K562 (cell line): ENCODE results near the gene MRPL52. TPM values are rescaled to one million over a fixed set of nuclear protein-coding genes. Genes with fewer than 3 reads are reported as not detected.

Experiments used
- ATAC-seq: fragments of 200-7000 bp; cut with Tn5 transposase; 3 replicates; pipeline ENCODE4 v1.9.1; 2020; ENCODE audit warnings: moderate library complexity
- BruUV-seq: library from RNA; stranded (reverse); fragments of 400-500 nt; replicated peaks from 2 replicates; lab custom pipeline; 2021; lab: Mats Ljungman, UMichigan
- CTCF ChIA-PET: fragments of 300-600 bp; formaldehyde crosslinking; extraction: SDS; loops from one replicate; lab custom pipeline; 2021; ENCODE audit warnings: low intra/inter-chr PET ratio; lab: Yijun Ruan, JAX
- POLR2A ChIA-PET: fragments of 300-600, 350-650 bp; sonication (Branson Sonifier 250); formaldehyde crosslinking; extraction: SDS; loops from one replicate; lab custom pipeline; 2021; ENCODE audit warnings: antibody characterized with exemption, inconsistent platforms; lab: Yijun Ruan, JAX
- DNase-seq, 4 experiments: peaks; one replicate each; pipeline versions ENCODE4 v3.0.0 to v3.0.0-alpha.2; 2011 to 2018; ENCODE audit warnings: low spot score in 3 of 4, mixed read lengths in 3 of 4; ENCODE audit errors: extremely low read depth in 1 of 4
- FAIRE-seq: peaks from 2 replicates; lab custom pipeline; 2011; peaks lifted over from hg19 to GRCh38; lab: Jason Lieb, UNC
- H2AFZ ChIP-seq: 2 replicates; pipeline ENCODE4 v1.6.0; 2011; ENCODE audit warnings: low read depth, low read length, control low read depth, inconsistent platforms
- H3K27ac ChIP-seq: fragments of 200-600 bp; 3 replicates; pipeline ENCODE4 v1.8.0; 2011; ENCODE audit warnings: low read depth, mild to moderate bottlenecking, control low read depth, inconsistent platforms, low read length, moderate library complexity, mixed read lengths; ENCODE audit errors: extremely low read depth
- H3K27me3 ChIP-seq, 2 experiments: fragments of 300-600 bp in 1 of 2; 2 replicates in 1 of 2; 3 replicates in 1 of 2; pipeline versions ENCODE4 v1.6.0 to v1.8.0; 2011; ENCODE audit warnings: inconsistent platforms in 2 of 2, low read length in 2 of 2, mild to moderate bottlenecking in 1 of 2, mixed read lengths in 1 of 2, moderate library complexity in 1 of 2; ENCODE audit not compliant: control insufficient read depth in 2 of 2, insufficient read depth in 2 of 2
- H3K36me3 ChIP-seq: fragments of 300-600 bp; 3 replicates; pipeline ENCODE4 v1.8.0; 2011; ENCODE audit warnings: mild to moderate bottlenecking, low read length, inconsistent platforms; ENCODE audit not compliant: control insufficient read depth, insufficient read depth
- H3K4me1 ChIP-seq, 2 experiments: fragments of 200-600 bp in 1 of 2; replicated peaks in 1 of 2; 2 replicates in 1 of 2; 3 replicates in 1 of 2; pipeline versions ENCODE4 v1.5.1 to v1.8.0; 2011; ENCODE audit warnings: inconsistent platforms in 2 of 2, low read length in 2 of 2, mild to moderate bottlenecking in 1 of 2, mixed read lengths in 1 of 2, moderate library complexity in 1 of 2; ENCODE audit not compliant: control insufficient read depth in 2 of 2, insufficient read depth in 2 of 2
- H3K4me2 ChIP-seq: 2 replicates; pipeline ENCODE4 v1.6.1; 2011; ENCODE audit warnings: low read length, control low read depth, inconsistent platforms, mixed read lengths; ENCODE audit not compliant: insufficient read depth
- H3K4me3 ChIP-seq: fragments of 200-600 bp; sonication (generic), shearing (Covaris generic); 2 replicates; pipeline ENCODE4 v1.5.1; 2016; ENCODE audit warnings: control low read depth, inconsistent platforms
- H3K79me2 ChIP-seq: fragments of 200-600 bp; 3 replicates; pipeline ENCODE4 v1.8.0; 2011; ENCODE audit warnings: low read length, inconsistent platforms; ENCODE audit not compliant: control insufficient read depth, insufficient read depth
- H3K9ac ChIP-seq, 2 experiments: 2 replicates each; pipeline versions ENCODE4 v1.6.0 to v1.6.1; 2011; ENCODE audit warnings: low read depth in 2 of 2, low read length in 2 of 2, control low read depth in 1 of 2, inconsistent platforms in 1 of 2, mild to moderate bottlenecking in 1 of 2, mixed read lengths in 1 of 2; ENCODE audit not compliant: insufficient read depth in 1 of 2
- H3K9me1 ChIP-seq: one replicate; pipeline ENCODE4 v1.6.0; 2011; ENCODE audit warnings: inconsistent platforms, mild to moderate bottlenecking, low read length, moderate library complexity; ENCODE audit not compliant: control insufficient read depth, insufficient read depth
- H3K9me3 ChIP-seq: replicated peaks from 2 replicates; pipeline ENCODE4 v1.5.1; 2011; ENCODE audit warnings: low read depth, low read length, inconsistent platforms; ENCODE audit not compliant: control insufficient read depth, insufficient read depth
- H4K20me1 ChIP-seq: replicated peaks from 2 replicates; pipeline ENCODE4 v1.6.1; 2011; ENCODE audit warnings: low read length, inconsistent platforms, mixed read lengths; ENCODE audit not compliant: control insufficient read depth, insufficient read depth
- ARID2 ChIP-seq: fragments of 450-650 bp; IDR thresholded peaks from 2 replicates; pipeline ENCODE4 v1.6.1; 2017; ENCODE audit warnings: antibody characterized with exemption, mild to moderate bottlenecking
- CBX8 ChIP-seq: fragments of 200-600 bp; sonication (generic); IDR thresholded peaks from 2 replicates; pipeline ENCODE4 v1.6.1; 2012; ENCODE audit warnings: borderline replicate concordance, mixed run types, low read depth, mild to moderate bottlenecking, moderate library complexity, mixed read lengths, low read length, control low read depth, inconsistent platforms; ENCODE audit not compliant: poor library complexity, severe bottlenecking; ENCODE audit errors: extremely low read depth
- KAT2B ChIP-seq: IDR thresholded peaks from one replicate; pipeline ENCODE4 v1.6.1; 2012; ENCODE audit warnings: low read depth, mild to moderate bottlenecking, control low read depth, inconsistent platforms, low read length, moderate library complexity
- MAZ ChIP-seq, 2 experiments: fragments of 450-650 bp in 1 of 2; sonication (generic) in 1 of 2; formaldehyde crosslinking; IDR thresholded peaks in 1 of 2; conservative IDR thresholded peaks in 1 of 2; 2 replicates each; pipeline versions ENCODE4 v1.4.0 to v1.5.0; 2020; ENCODE audit warnings: mild to moderate bottlenecking in 1 of 2, missing genetic modification reagents in 1 of 2
- MXI1 ChIP-seq: IDR thresholded peaks from 2 replicates; pipeline ENCODE4 v1.6.1; 2011; ENCODE audit warnings: low read depth, mild to moderate bottlenecking, improper control_type of control experiment, low read length
- SRSF3 ChIP-seq: fragments of 200-400 bp; formaldehyde crosslinking; IDR thresholded peaks from 2 replicates; pipeline ENCODE4 v1.6.1; 2016; ENCODE audit warnings: mild to moderate bottlenecking, low read length, moderate library complexity; ENCODE audit not compliant: insufficient read depth
- TBP ChIP-seq: optimal IDR thresholded peaks from 2 replicates; pipeline ENCODE3; 2011; ENCODE audit warnings: low read depth, low read length, improper control_type of control experiment
- ZNF274 ChIP-seq: IDR thresholded peaks from 2 replicates; pipeline ENCODE4 v1.6.1; 2011; ENCODE audit warnings: low read depth, mild to moderate bottlenecking, low read length, moderate library complexity, borderline replicate concordance
- ZNF699 ChIP-seq: fragments of 250-450 bp; sonication (Bioruptor Pico); IDR thresholded peaks from 2 replicates; pipeline ENCODE4 v1.8.0; 2021; ENCODE audit warnings: mild to moderate bottlenecking, moderate library complexity; ENCODE audit not compliant: insufficient replicate concordance
- WGBS: fragments of 100-300 bp; shearing (Covaris generic); methylation state at CpG from one replicate; pipeline ENCODE4 v1.1.6; 2016; ENCODE audit warnings: low coverage, mixed read lengths; ENCODE audit not compliant: insufficient coverage; ENCODE audit errors: missing lambda C conversion rate; 5-methylcytosine and 5-hydroxymethylcytosine counted together
- in situ Hi-C: fragments of 300-500 bp; cut with MboI; formaldehyde crosslinking; loops from 4 replicates; pipeline ENCODE4 v1.15.0; 2018; ENCODE audit warnings: inconsistent platforms, mixed read lengths
- intact Hi-C: fragments of 100-400 bp; cut with micrococcal nuclease; formaldehyde crosslinking; loops from 2 replicates; pipeline ENCODE4 v1.14.2; 2022
- polyA plus RNA-seq, 8 experiments: library from polyadenylated mRNA; depleted of rRNA in 4 of 8; stranded (reverse) in 5 of 8; unstranded in 3 of 8; fragments of >200 nt; fragmentation: Nextera tagmentation in 2 of 8; fragmentation: Illumina TruSeq in 1 of 8; extraction: Ambion mirVana in 2 of 8; extraction: Trizol in 1 of 8; gene quantifications; 2 replicates each; pipeline versions ENCODE4 v1.2.1 to v1.2.3, GENCODE V29; 2011 to 2014; ENCODE audit warnings: inconsistent platforms in 1 of 8, missing spikeins in 1 of 8
- total RNA-seq, 7 experiments: library from RNA; depleted of rRNA in 6 of 7; stranded (reverse); fragments of >200 nt in 6 of 7; fragmentation: Illumina TruSeq in 2 of 7; extraction: Trizol in 2 of 7; gene quantifications; 2 replicates each; pipeline versions ENCODE4 v1.2.1 to v1.2.3, GENCODE V29; 2011 to 2021; ENCODE audit warnings: low replicate concordance in 1 of 7
- TF ChIP-seq, protein P1 (sequence below), 2 experiments: IDR thresholded peaks; 2 replicates each; pipeline ENCODE4 v1.6.1; 2012; ENCODE audit warnings: improper control_type of control experiment in 2 of 2, low read depth in 2 of 2, low read length in 2 of 2, borderline replicate concordance in 1 of 2
- TF ChIP-seq, protein P2 (sequence below): fragments of 250-450 bp; sonication (Bioruptor Pico); IDR thresholded peaks from 2 replicates; pipeline ENCODE4 v1.6.1; 2021; ENCODE audit warnings: mild to moderate bottlenecking
- TF ChIP-seq, protein P3 (sequence below): fragments of 450-650 bp; IDR thresholded peaks from 2 replicates; pipeline ENCODE4 v1.6.1; 2016; ENCODE audit warnings: antibody characterized with exemption

Gene MRPL52
- total and polyA plus RNA-seq, 9 of the 15 experiments (the other 6 are each of a cell fraction or from before 2014, with no cell fraction given): 56.5 to 213 (median 168) TPM

DNA sequence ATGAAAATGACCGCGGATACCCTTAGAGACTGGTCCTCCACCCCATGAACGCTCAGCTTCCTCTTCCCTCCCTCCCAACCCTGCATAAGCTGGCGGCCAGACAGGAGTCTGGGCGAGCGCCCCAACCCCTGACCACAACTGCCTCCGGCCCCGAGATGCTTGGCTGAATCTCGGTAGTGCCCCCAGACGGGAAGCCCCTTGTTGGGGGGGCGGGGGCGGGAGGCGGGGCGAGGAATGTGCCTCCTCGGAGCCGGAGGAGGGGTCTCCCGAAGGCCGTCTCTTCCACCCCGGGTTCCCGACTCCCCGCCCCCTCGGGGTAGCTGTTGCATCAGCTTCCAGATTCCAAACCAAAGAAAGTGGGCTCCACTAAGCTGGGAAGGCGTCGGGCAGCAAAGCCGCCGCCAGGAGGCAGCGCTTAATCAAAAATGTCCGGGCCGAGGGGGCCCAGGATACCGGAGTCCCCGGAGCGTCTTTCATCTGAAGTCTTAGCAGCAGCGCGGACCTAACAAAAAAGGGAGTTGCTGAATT is 7.1 kb upstream of the MRPL52 start (continued):
- peak in 1 of 2 experiments; percentile 81; a peak in 2 of 4 replicates for TF ChIP-seq MAZ (CRISPR knock-in tag; conservative IDR thresholded peaks at IDR 0.05 in 1 of 2, IDR thresholded peaks at IDR 0.05 in 1 of 2)
- peak; percentile 80 for TF ChIP-seq ARID2
- TF ChIP-seq, protein P1, sequence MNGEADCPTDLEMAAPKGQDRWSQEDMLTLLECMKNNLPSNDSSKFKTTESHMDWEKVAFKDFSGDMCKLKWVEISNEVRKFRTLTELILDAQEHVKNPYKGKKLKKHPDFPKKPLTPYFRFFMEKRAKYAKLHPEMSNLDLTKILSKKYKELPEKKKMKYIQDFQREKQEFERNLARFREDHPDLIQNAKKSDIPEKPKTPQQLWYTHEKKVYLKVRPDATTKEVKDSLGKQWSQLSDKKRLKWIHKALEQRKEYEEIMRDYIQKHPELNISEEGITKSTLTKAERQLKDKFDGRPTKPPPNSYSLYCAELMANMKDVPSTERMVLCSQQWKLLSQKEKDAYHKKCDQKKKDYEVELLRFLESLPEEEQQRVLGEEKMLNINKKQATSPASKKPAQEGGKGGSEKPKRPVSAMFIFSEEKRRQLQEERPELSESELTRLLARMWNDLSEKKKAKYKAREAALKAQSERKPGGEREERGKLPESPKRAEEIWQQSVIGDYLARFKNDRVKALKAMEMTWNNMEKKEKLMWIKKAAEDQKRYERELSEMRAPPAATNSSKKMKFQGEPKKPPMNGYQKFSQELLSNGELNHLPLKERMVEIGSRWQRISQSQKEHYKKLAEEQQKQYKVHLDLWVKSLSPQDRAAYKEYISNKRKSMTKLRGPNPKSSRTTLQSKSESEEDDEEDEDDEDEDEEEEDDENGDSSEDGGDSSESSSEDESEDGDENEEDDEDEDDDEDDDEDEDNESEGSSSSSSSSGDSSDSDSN (IDR thresholded peaks at IDR 0.05; ENCODE audit: borderline replicate concordance in 1 of 2, low read depth in 2 of 2, low read length in 2 of 2): 0 out of 4 replicates have a peak, but pooled peaks of 1 of the 2 experiments have one; percentile 7
- TF ChIP-seq, all 486 proteins: peak for 33

DNA sequence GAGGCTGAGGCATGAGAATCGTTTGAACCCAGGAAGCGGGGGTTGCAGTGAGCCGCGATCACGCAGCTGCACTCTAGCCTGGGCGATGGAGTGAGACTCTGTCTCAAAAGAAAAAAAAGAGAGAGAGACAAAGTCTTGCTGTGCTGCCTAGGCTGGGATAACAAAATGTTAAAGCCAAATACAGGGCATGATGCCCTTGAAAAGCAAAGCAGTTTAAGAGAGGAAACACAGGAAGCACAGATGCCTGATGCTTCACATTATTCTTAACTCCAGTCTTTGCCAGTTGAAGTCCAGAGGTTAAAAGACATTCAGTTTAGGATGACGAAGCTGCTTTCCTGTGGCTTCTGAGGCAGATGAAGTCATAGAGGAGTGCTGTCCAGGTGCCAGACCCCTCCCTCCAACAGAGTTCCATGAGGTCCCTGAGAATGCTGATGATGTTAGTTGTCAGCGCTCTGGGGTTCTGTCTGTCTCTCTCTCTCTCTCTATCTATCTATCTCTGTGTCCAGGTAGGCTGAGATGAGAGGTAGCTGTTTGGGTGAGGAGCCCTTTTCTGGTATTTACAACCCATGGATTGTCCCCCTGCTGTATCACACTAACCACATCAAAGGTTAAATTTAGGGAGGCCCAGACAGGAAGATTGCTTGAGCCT is 4.9 kb upstream of the MRPL52 start:
- in situ Hi-C loops (no loop called here), intact Hi-C loops (loop anchor here (5.0 kb wide), 1 partner anchor 47 kb away; the partner anchor contains the start of gene LRP10)
- H3K27me3 ChIP-seq: no peaks in the 10 kb centered on the region
- H3K4me2 ChIP-seq: peak overlapping the region; percentile 72
- ChIA-PET CTCF (interaction anchor here (4.2 kb wide), 1 partner anchor 29 kb away, joined by 44 read pairs; no protein-coding TSS in a partner anchor), POLR2A (interaction anchor here (0.7 to 1.4 kb wide), 8 partner anchors 12 to 264 kb away, joined by 3 to 8 read pairs (median 4); partner anchors contain the start of genes LRP10 and RBM23)
- H3K4me3 ChIP-seq: no peak overlapping the region
- peaks cover 2% of the 10 kb centered on the region for H3K79me2 ChIP-seq
- no peaks in the 10 kb centered on the region for H3K36me3 ChIP-seq
- BruUV-seq: TSS peak; percentile 89
- H3K9ac ChIP-seq: peak overlapping the region; percentile 45 to 63; a peak in 3 of 4 replicates
- ATAC-seq (peak; percentile 81), DNase-seq (peak; percentile 75 to 90 (median 78)), FAIRE-seq (peak; percentile 98)
- peak overlapping the region; percentile 79 for H3K27ac ChIP-seq
- no peaks in the 10 kb centered on the region for H4K20me1 ChIP-seq
- no peaks in the 10 kb centered on the region; the same call in 1 of the 2 replicates for H3K9me3 ChIP-seq
- H3K9me1 ChIP-seq: no peaks in the 10 kb centered on the region
- H3K4me1 ChIP-seq: peaks cover 18 to 25% of the 10 kb centered on the region in 2 experiments; a peak in 4 of 5 replicates
- peak overlapping the region; percentile 89 for H2AFZ ChIP-seq
- 10% methylated on average over 8 of the region's 8 CpGs for WGBS
- peak; percentile 50 for TF ChIP-seq TBP
- no peak for TF ChIP-seq CBX8
- TF ChIP-seq, protein P2, sequence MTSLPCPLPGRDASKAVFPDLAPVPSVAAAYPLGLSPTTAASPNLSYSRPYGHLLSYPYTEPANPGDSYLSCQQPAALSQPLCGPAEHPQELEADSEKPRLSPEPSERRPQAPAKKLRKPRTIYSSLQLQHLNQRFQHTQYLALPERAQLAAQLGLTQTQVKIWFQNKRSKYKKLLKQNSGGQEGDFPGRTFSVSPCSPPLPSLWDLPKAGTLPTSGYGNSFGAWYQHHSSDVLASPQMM (CRISPR knock-in tag): no peak
- TF ChIP-seq ZNF274: no peak
- TF ChIP-seq, protein P3, sequence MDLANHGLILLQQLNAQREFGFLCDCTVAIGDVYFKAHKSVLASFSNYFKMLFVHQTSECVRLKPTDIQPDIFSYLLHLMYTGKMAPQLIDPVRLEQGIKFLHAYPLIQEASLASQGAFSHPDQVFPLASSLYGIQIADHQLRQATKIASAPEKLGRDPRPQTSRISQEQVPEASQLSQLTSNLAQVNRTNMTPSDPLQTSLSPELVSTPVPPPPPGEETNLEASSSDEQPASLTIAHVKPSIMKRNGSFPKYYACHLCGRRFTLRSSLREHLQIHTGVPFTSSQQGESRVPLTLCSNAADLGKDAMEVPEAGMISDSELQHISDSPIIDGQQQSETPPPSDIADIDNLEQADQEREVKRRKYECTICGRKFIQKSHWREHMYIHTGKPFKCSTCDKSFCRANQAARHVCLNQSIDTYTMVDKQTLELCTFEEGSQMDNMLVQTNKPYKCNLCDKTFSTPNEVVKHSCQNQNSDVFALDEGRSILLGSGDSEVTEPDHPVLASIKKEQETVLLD: no peak
- no peak for TF ChIP-seq SRSF3
- no peak for TF ChIP-seq ZNF699
- TF ChIP-seq MXI1: no peak
- no peak for TF ChIP-seq KAT2B
